Mucosa of descending colon (tissue), 3 donors: ENCODE measurements around the gene ACAD10. TPM values are rescaled to one million over a fixed set of nuclear protein-coding genes. Genes with fewer than 3 reads are reported as not detected.
A peak's percentile ranks its signal among the peaks of the same experiment; 100 is the strongest.
"Not testable (repeated sequence)": the region's sequence is repeated elsewhere in the genome, so short reads cannot be mapped to it uniquely, and the experiment has no call there.

Experiments
- ATAC-seq: fragments of 200-7000 bp; cut with Tn5 transposase; one replicate; pipeline ENCODE4 v1.9.1; 2020; ENCODE audit warnings: mild to moderate bottlenecking, moderate library complexity
- DNase-seq, 3 donors: peaks; one replicate each; pipeline ENCODE4 v3.0.0-alpha.2; 2020
- H3K36me3 ChIP-seq: fragments of 200-600 bp; one replicate; pipeline ENCODE4 v1.8.0; 2021; ENCODE audit warnings: low read depth, mild to moderate bottlenecking
- H3K4me1 ChIP-seq: fragments of 200-600 bp; one replicate; pipeline ENCODE4 v1.8.0; 2021; ENCODE audit warnings: low read depth, mild to moderate bottlenecking
- H3K4me3 ChIP-seq: fragments of 200-600 bp; one replicate; pipeline ENCODE4 v1.8.0; 2021; ENCODE audit warnings: mild to moderate bottlenecking
- H3K9me3 ChIP-seq: fragments of 200-600 bp; one replicate; pipeline ENCODE4 v1.8.0; 2021; ENCODE audit warnings: mild to moderate bottlenecking
- intact Hi-C, 2 donors: fragments of 100-400 bp; cut with DNase I in 1 of 2; cut with micrococcal nuclease in 1 of 2; formaldehyde crosslinking; loops; one replicate each; pipeline versions ENCODE4 v1.11.0 to v1.11.1; 2022; cut with DNase I, micrococcal nuclease
- total RNA-seq, 3 donors: library from RNA; stranded (reverse); fragmentation: NEBNext Ultra II Directional in 2 of 3; extraction: Animal tissue kit (Norgen Biotek cat#: 25700) in 2 of 3; gene quantifications; one replicate each; pipeline versions ENCODE4 v1.2.1 to v1.2.4, GENCODE V29; 2021 to 2023
- TF ChIP-seq, protein P1 (sequence below): fragments of 200-600 bp; IDR thresholded peaks from one replicate; pipeline ENCODE4 v1.8.0; 2022; ENCODE audit warnings: antibody characterized with exemption, mild to moderate bottlenecking
- donor health status: DM: no; HTN: no; CAD: no; lungs with moderate emphysema.
- donor health status: DM: no; HTN: no; CAD: no.
- donor health status: DM: no; HTN: yes; CAD: no.

Gene ACAD10
- total RNA-seq, 3 donors from 2014 or later: 36.5 to 55.8 (median 37.9) TPM

DNA sequence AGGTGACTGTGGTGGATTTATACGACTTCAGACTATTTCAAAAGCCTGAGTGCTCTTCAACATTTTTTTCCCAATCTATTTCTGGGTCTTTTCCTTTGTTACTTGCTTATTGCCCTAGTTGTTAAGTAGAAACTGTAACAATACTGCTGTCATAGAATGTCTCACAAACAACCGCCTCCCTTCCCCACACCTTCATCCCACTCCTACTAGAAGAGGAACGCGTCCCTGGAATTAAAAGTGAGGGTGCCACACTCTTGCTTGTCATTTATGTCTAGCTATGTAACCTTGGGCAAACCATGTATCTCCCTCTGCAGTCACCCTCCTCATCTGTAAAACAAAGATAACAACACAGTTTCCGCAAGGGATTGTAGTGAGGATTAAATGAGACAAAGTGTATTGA lies 8.7 kb upstream of the ACAD10 start:
- intact Hi-C loops: no loop called here
- no peaks in the 10 kb centered on the region for H3K9me3 ChIP-seq
- no peak for DNase-seq
- no peak for ATAC-seq
- no peak overlapping the region for H3K4me3 ChIP-seq
- peaks cover 15% of the 10 kb centered on the region for H3K36me3 ChIP-seq
- TF ChIP-seq, protein P1, sequence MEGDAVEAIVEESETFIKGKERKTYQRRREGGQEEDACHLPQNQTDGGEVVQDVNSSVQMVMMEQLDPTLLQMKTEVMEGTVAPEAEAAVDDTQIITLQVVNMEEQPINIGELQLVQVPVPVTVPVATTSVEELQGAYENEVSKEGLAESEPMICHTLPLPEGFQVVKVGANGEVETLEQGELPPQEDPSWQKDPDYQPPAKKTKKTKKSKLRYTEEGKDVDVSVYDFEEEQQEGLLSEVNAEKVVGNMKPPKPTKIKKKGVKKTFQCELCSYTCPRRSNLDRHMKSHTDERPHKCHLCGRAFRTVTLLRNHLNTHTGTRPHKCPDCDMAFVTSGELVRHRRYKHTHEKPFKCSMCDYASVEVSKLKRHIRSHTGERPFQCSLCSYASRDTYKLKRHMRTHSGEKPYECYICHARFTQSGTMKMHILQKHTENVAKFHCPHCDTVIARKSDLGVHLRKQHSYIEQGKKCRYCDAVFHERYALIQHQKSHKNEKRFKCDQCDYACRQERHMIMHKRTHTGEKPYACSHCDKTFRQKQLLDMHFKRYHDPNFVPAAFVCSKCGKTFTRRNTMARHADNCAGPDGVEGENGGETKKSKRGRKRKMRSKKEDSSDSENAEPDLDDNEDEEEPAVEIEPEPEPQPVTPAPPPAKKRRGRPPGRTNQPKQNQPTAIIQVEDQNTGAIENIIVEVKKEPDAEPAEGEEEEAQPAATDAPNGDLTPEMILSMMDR: no peak
- no peaks in the 10 kb centered on the region for H3K4me1 ChIP-seq

DNA sequence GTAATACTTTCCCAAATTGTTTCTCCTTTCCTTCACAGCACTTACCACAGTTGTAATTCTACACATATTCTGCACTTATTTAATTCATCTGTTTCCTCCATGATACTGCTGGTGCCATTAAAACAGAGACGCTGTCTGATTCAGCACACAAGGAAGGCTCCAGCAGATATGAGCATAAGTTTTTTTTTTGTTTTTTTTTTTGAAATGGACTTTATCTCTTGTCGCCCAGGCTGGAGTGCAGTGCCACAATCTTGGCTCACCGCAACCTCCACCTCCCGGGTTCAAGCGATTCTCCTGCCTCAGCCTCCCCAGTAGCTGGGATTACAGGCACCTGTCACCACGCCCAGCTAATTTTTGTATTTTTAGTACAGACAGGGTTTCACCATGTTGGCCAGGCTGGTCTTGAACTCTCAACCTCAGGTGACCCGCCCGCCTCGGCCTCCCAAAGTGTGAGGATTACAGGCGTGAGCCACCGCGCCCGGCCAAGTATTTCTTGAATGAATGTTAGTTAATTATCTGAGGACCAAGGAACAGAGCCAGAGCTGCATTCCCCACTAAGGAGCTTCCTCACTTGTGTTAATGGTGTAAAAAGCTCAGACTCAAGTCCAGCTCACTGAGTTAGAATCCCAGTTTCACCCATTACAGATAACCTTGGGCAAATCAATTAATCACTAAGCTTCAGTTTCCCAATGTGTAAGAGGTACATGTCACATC lies 1.2 kb upstream of the ACAD10 start:
- ATAC-seq, intact Hi-C loops, H3K4me3 ChIP-seq, H3K9me3 ChIP-seq: not testable (repeated sequence)
- Histone ChIP-seq H3K4me1 (peaks cover 14% of the 10 kb centered on the region), H3K36me3 (peaks cover 16% of the 10 kb centered on the region)
- DNase-seq: peak in 1 of 3 donors; percentile 30

DNA sequence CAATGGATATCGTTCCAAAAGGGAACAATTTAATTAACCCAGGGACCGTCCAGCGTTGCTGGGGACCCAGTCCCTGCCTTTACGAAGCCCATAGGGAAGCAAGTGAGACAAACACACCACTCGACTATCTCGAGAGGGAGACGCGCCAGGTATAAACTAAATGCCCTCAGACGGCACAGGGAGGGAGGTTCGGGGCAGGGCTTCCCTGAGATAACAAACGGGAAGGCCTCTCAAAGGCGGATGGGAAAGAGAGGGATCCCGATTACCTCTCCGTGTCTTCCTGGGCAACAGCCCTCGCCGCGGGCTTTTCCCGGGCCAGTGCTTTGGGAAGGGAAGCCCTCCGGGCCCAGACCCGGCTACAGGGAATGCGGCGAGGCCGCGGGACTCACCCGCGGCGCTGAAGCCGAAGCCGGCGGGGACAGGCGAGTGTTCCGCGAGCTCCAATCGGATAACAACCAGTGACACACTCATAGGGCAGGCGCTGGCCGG lies 487 bp upstream of the ACAD10 start:
- peak overlapping the region; percentile 89 for H3K4me3 ChIP-seq
- intact Hi-C loops: no loop called here
- H3K36me3 ChIP-seq: peaks cover 12% of the 10 kb centered on the region
- DNase-seq: peak in 1 of 3 donors; percentile 47
- H3K9me3 ChIP-seq: no peaks in the 10 kb centered on the region
- peaks cover 14% of the 10 kb centered on the region for H3K4me1 ChIP-seq
- ATAC-seq: peak; percentile 71
- TF ChIP-seq, protein P1: no peak

DNA sequence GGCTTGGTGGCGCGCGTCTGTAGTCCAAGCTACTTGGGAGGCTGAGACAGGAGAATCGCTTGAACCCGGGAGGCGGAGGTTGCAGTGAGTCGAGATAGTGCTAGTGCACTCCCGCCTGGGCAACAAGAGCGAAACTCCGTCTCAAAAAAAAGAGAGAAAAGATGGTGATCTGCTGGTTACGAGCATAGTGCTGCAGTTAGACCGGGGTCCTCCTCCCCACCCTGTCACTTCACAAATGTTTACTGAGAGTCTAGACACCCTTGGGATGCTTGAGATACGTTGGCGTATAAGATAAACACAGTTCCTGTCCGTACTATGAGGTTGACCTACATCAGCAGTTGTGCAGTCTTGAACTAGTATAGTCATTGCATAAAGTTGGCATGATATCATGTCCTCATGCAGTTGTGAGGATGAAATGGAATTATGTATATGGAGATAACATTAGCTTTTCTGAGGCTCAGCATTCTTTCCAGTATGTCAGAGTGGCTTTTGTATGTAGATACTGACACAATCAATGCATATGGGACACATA lies 787 bp downstream of the ACAD10 start:
- ATAC-seq: no peak
- peak overlapping the region; percentile 89 for H3K4me3 ChIP-seq
- DNase-seq: no peak
- TF ChIP-seq, protein P1: no peak
- H3K36me3 ChIP-seq: peaks cover 10% of the 10 kb centered on the region
- no peaks in the 10 kb centered on the region for H3K9me3 ChIP-seq
- peaks cover 14% of the 10 kb centered on the region for H3K4me1 ChIP-seq
- intact Hi-C loops: no loop called here

DNA sequence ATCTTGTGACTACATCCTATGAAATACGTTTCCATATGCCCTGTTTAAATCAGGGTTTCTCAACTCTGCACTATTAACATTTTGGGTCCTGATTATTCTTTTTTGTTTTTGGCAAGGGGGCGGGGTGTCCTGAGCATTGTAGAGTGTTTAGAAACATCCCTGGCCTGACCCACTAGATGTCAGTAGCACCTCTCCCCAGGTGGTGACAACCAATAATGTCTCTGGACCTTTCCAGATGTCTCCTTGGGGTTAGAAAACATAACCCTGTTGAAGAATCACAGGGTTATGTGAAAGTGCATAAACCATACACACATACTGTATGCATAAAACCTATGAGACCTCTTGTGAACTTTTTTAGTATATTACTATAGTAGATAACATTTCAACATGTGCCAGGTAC lies 1.4 kb downstream of the ACAD10 start:
- intact Hi-C loops: no loop called here
- no peak for ATAC-seq
- TF ChIP-seq, protein P1: no peak

DNA sequence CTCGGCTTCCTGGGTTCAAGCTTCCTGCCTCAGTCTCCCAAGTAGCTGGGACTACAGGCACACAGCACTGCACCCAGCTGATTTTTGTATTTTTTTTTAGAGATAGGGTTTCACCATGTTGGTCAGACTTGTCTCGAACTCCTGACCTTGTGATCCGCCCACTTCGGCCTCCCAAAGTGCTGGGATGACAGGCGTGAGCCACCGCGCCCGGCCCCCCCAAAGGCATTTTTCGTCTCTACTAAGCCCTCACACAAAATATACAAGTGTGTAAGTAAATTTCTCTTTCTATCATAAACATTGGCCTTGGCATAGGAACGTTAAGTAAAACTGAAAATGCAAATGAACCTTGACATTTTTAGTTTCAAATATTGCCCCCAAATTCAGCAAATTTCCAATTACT lies 2.1 kb downstream of the ACAD10 start:
- intact Hi-C loops: no loop called here
- Histone ChIP-seq H3K4me3 (no peak overlapping the region), H3K4me1 (peaks cover 14% of the 10 kb centered on the region), H3K9me3 (no peaks in the 10 kb centered on the region), H3K36me3 (no peaks in the 10 kb centered on the region)
- ATAC-seq (no peak), DNase-seq (no peak)
- TF ChIP-seq, protein P1: no peak

More for the DNA sequence above, 1.4 kb downstream of the ACAD10 start:
- no peaks in the 10 kb centered on the region for H3K9me3 ChIP-seq
- no peak for DNase-seq
- H3K36me3 ChIP-seq: peaks cover 5% of the 10 kb centered on the region
- peaks cover 14% of the 10 kb centered on the region for H3K4me1 ChIP-seq
- H3K4me3 ChIP-seq: no peak overlapping the region
